GF-D8 (cell line): ENCODE data around the gene RNU5D-1.
A peak's percentile ranks its signal among the peaks of the same experiment; 100 is the strongest.

Experiments
- DNase-seq: peaks from one replicate; lab custom pipeline; 2025; lab: John Stamatoyannopoulos, UW

The RNU5D-1 gene

DNA sequence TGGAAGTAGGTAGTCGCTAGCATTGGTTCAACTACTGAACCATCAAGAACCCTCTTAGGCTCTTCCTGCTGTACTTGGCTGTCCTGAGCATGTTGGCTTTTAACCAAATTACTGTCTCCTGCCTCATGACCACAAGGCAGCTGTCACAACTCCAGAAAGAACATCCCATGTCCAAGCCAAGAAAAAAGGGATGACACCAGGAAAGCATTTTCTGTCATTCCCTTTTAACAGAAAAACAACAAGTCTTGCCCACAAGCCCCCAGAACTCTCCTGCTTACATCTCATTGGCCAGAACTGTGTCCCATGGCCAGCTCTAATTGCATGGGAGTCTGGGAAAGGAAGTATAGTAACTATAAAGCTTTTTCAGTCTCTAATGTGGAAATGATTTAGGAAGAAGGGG, 2.4 kb upstream of the RNU5D-1 start:
- no peak for DNase-seq

DNA sequence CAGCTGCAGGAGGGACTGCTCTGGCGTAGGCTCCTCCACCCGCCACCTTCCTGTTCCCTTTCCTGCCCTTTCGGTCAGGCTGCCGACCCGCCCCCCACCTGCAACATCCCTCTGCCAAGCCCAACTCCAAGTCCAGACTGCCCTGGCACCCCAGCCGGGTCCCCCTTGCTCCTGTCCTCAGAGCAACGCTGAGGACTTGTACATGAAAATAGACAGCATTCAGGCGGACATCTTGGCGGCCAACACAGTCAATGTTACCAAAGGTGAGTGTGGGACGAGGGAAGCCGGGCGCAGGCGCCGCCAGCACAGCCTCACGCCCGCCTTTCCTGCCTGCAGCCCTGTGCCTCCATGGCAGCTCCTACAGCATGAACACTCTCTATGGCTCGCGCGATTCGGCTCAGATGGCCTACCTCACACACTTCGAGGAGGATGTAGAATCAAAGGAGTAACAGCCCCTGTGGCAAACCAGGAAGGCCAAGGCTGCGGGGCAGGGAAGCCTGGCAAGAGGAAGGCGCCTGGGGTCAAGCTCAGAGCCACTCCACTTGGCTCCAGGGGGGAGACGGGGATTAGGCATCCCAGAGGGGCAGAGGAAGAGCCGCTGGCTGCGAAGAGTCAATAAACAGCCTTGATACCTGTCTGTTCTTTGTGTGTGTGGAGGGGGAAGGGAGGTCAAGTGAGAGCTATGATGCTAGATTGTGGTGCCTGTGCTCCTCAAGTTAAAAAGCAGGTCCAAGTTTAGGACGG, 5.8 kb downstream of the RNU5D-1 start:
- no peak for DNase-seq

- DNase-seq: peak; percentile 54
Measured at GRCh38 chr1:44724296-44724954, 6.5 kb downstream of the RNU5D-1 start.

DNA sequence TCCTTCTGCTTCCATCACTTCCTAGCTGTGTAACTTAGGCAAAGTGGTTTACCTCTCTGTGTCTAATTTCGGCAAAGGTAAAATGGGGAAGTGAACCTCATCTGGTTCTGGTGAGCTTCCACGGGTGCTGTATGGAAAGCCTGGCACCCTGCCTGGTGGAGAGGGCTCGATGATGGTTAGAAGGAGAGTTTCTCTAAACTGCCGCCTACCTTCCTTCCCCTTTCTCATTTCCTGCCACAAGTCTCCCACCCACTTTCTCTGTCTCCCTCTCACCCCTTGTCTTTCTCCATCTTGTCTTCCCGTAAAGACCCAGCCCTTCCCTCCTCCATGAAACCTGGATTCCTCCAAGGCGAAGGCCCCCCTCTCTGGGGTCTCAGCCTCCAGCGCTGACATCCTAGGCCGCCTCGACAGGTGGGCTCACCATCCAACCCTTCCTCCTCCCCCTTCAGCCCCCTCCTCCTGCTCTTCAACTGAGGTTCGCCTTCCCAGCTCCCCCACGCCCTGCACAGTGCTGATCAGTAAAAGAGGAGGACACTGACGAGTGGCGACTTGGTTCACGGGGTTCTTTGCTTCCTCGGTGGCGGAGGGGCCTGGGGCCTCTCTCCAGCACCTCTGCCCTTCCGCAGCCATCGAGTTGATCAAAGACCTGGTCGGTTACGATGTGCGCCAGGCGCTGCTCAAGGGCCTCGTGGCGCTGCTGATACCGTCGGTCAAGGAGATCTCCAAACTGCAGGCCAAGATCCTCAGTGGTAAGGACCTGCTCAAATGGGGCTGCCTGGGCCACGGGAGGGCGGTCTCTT, 7.3 kb downstream of the RNU5D-1 start:
- DNase-seq: peak; percentile 99

DNA sequence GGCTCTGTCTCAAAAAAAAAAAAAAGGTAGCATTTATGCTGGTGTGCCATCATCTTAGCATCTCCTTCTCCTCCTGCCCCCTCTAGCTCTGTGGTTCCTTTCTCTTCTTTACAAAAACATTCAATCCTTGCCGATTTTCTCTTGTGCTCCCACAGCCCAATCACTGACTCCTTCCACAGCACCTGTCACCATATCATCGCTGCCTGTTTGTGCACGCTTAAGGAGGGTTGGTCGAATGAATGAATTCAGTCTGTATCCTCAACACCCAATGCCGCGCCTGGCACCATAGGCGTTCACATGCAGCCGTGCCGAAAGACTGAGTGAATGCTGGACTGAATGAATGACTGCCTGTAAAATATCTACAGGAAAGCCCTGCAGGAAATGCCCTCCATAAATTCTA, 7.9 kb downstream of the RNU5D-1 start:
- no peak for DNase-seq

DNA sequence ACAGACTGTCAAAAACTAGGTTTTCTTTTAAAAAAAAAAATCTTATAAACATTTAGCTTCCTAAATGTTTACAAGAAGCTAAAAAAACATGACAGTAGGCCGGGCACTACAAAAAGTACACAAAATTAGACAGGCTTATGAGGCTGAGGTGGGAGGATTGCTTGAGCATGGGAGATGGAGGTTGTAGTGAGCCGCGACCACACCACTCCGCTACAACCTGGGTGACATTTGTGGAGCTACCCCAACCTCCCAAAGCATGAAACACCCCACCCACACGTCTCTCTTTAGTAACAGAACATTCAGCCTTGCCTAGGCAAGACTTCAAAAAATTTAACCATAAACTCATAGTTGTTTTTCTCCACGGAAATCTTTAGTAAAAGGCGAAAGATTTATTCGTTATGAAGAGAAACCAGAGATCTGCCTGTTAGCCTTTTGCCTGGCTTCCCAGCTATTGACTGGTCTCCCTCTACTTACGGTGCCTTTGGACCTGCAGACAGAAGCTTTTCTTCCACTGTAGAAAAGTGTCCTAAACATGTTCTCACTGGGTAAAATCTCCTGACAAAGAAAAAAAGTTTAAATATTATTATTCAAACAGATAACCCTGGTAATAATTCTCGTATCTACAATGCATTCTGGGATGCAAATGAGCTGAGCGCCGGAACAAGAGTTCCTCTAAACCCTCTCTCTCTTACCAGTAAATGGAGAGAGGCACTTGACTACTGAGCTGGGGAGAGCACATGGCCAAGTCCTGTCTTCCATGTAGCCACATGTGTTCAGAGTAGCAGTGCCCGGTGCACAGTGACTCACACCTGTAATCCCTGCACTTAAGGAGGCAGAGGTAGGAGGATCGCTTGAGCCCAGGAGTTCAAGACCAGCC, 9.2 kb downstream of the RNU5D-1 start:
- peak; percentile 98 for DNase-seq

- no peak for DNase-seq
Measured at GRCh38 chr1:44720281-44720680, 10.7 kb downstream of the RNU5D-1 start.

- no peak for DNase-seq
Measured at GRCh38 chr1:44719318-44719717, 11.7 kb downstream of the RNU5D-1 start.

- DNase-seq: no peak
Measured at GRCh38 chr1:44718091-44718490, 12.9 kb downstream of the RNU5D-1 start.

DNA sequence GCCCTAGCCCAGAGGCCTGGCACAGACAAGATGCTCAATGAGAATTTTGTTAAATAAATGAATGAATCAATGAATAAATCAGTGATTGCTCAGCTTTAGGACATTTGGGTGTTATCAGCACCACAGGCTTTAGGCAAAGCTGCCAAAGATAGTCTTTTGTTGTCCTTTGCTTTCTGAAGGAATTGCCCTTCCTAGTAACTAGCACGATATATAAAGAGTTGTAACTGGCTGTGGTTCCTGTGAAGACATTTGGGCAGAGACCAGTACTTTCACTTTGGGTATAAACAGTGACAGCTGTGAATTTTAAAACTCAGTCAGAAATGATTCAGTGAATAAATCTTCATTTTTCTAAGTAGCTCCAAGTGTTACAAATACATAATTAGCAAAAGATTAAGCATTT, 13.3 kb downstream of the RNU5D-1 start:
- DNase-seq: no peak

- no peak for DNase-seq
Measured at GRCh38 chr1:44717156-44717555, 13.8 kb downstream of the RNU5D-1 start.

DNA sequence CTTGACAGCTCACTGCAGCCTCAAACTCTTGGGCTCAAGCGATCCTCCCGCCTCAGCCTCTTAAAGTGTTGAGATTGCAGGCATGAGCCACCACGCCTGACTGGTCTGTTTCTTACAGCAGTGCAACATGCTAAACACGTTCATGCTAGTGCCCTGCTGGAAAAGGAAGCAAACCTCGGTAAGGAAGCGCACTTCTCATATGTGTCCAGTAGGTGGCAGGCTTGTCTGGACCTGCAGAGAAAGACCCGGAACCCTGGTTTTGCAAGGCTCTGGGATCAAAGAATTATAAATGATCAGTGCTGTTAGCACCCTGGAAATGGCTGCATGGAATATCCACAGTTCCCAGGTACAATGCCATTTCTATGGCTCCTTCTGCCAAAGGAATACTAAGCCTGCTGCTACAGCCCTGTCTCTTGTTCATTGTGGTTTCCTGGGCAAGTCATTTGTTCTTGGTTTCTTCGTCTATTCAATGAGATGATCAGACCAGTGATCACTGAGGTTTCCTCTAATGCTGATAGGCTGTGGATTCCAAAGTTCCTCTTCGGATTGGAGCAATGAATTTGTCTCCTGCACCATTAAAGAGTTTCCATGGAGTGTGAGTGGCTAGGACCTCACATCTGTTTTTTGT, 15.9 kb downstream of the RNU5D-1 start:
- peak; percentile 39 for DNase-seq

DNA sequence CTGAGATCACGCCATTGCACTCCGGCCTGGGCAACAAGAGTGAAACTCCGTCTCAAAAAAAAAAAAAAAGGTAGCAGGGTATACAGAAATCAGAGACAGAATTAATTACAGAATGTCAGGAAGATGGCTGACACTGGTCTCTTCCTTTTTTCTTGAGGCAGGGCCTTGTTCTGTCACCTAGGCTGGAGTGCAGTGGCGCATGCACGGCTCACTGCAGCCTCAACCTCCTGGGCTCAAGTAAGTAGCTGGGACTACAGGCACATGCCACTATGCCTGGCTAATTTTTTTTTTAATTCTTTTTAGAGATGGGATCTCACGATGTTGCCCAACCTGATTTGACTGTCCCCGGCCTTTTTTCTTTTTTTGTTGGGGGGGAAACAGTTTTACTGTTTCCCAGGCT, 16.4 kb downstream of the RNU5D-1 start:
- no peak for DNase-seq

DNA sequence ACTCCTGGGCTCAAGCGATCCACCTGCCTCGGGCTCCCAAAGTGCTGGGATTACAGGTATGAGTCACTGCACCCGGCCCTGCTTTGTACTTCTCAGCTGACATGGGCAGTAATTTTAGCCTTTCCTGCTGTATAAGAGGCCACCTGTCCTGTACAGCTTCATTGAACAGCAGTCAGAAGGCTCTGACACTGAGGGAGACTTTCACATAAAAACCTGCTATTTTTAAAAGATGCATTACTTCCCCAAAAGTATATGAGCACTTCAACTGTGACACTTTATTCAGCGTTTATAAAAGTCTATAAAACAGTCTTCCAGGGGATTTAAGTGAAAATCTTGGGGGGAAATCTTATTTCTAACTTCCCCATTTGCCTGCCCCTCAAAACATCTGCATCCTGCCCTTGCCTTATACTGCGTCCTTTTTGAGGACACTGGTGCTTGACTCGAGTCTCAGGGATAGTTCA, 17.6 kb downstream of the RNU5D-1 start:
- DNase-seq: no peak

DNA sequence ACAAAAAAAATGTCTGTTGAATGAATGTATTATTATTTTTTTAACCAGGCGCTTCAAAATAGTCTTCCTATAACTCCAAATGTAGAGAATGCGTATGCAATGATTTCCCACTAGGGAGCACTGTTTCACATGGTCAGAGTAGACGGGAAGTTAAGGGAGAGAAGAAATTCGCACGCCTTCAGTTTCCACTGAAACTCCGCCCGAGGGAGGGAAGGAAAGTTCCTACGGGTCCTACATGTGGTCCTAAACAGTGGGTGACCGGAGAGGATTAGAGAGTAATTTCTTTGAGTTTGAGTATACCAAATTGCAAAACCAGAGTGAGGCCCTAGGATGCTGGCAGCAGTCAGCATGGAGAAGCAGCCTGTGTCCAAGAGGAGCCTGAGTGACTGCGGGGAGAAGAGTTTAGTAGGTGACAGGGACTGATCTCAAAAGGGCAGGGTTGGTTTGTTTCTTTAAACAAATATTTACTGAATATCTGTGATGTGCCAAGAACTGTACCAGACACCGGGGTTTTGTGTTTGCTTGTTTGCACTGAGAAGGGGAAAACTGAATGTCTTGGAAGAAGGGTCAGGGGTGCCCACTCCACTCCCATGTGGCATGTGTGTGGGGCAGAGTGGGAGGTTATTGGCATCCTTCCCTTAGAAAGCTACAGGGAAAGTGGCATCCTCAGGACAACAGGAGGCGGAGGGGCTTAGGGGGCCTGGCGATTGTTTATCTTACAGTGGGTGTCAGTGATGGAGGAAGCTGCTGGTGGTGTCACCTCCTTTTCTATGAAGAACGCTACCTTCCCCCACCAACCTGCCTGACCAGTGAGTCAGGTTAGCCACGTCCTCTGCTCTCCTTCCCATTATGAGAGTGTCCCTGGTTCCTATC, 22.8 kb downstream of the RNU5D-1 start:
- peak; percentile 17 for DNase-seq

DNA sequence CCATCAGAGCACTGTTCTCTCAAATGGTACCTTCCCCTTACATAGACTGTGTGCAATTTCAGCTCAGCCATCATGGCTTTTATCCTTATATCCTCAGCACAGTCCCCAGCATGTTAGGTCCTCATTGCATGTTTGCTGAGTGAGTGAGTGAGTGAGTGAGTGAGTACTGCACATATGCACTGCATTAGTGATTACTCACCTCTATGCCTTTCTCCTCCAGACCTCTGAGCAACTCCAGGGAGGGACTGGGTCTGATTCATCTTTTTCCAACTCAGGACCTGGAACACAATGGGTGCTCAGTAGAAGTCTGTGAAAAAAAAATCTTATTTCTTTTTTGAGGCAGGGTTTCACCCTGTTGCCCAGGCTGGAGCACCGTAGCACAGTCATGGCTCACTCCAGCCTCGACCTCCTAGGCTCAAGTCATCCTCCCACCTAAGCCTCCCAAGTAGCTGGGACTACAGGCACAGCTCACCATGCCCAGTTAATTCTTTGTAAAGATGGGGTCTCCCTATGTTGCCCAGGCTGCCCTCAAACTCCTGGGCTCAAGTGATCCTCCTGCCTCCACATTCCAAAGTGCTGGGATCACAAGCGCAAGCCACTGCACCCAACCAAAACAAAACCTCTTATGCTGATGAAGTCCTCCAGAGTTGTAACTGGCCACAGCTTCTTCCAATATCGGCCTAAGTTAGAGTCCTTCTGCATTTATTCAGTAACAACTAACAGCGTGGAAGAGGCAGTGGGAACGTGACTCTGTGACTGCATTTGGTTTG, 23.7 kb downstream of the RNU5D-1 start:
- no peak for DNase-seq

DNA sequence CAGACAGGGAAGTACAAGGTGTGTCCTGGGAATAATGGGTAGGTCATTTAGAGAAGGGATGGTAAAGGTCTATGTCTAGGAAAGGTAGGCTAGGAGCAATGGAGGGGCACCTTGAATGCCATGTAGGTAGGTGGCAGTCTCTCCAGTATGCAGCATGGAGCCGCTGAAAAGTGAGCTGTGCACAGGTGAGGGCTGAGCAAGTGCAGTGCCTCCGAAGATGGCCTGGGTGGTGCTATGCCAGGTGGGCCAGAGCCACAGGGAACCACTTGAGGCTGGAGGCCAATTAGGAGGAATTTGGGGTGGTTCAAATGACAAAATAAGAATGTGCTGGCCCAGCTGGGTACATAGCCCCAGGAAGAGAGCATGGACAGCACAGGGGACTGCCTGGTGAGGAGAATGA, 25.0 kb downstream of the RNU5D-1 start:
- DNase-seq: no peak

DNA sequence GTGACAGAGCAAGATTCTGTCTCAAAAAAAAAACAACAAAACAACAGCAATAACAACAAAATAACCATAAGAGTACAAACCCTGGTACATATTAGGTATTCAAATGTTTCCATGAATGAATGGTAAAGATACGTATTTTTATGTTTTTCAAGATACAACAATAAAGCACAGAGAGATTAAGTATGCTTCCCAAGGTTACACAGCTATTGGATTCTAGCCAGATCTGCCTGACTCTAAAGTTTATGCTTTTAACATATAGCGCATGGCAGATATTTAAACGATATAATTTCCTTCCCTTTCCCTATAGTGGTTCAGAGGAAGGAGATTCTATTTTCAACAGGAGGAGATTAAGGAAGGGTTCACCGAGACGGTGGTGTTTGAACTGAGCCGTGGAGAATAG, 25.5 kb downstream of the RNU5D-1 start:
- DNase-seq: no peak

GRCh38 chr1:44701141-44701573, 29.8 kb downstream of the RNU5D-1 start:
- DNase-seq: no peak

- DNase-seq: no peak
Measured at GRCh38 chr1:44700573-44700972, 30.4 kb downstream of the RNU5D-1 start.
